Neuronal stem cell (in vitro differentiated cells): Measurements from ENCODE around the gene CA5B. TPM values are rescaled to one million over a fixed set of nuclear protein-coding genes. Genes with fewer than 3 reads are reported as not detected.

ENCODE experiments used
- DNase-seq: peaks from one replicate; pipeline ENCODE4 v3.0.0-alpha.2; 2013; ENCODE audit warnings: low spot score
- H2AFZ ChIP-seq: one replicate; pipeline ENCODE4 v1.6.1; 2013; ENCODE audit warnings: mild to moderate bottlenecking, low read length, inconsistent platforms
- H2AK5ac ChIP-seq: 2 replicates; pipeline ENCODE4 v1.6.1; 2013; ENCODE audit warnings: low read depth, mild to moderate bottlenecking, inconsistent platforms, low read length, moderate library complexity, mixed read lengths
- H2BK120ac ChIP-seq: 2 replicates; pipeline ENCODE4 v1.6.1; 2013; ENCODE audit warnings: low read depth, mild to moderate bottlenecking, inconsistent platforms, low read length, moderate library complexity, mixed read lengths
- H2BK12ac ChIP-seq: one replicate; pipeline ENCODE4 v1.6.1; 2013; ENCODE audit warnings: low read length, inconsistent platforms
- H2BK15ac ChIP-seq: 2 replicates; pipeline ENCODE4 v1.6.1; 2013; ENCODE audit warnings: mild to moderate bottlenecking, low read length, inconsistent platforms, mixed read lengths
- H2BK5ac ChIP-seq: one replicate; pipeline ENCODE4 v1.6.1; 2013; ENCODE audit warnings: inconsistent platforms, mild to moderate bottlenecking, low read length, moderate library complexity
- H3K14ac ChIP-seq: one replicate; pipeline ENCODE4 v1.6.1; 2013; ENCODE audit warnings: low read length, inconsistent platforms
- H3K18ac ChIP-seq: 2 replicates; pipeline ENCODE4 v1.6.1; 2013; ENCODE audit warnings: low read length, inconsistent platforms
- H3K23ac ChIP-seq: 2 replicates; pipeline ENCODE4 v1.6.1; 2013; ENCODE audit warnings: low read depth, mild to moderate bottlenecking, mixed read lengths, low read length, inconsistent platforms; ENCODE audit not compliant: poor library complexity
- H3K27ac ChIP-seq: replicated peaks from 3 replicates; pipeline ENCODE4 v1.5.1; 2013; ENCODE audit warnings: low read length, inconsistent platforms
- H3K27me3 ChIP-seq, 3 experiments: 2 replicates each; pipeline ENCODE4 v1.6.1; 2013; ENCODE audit warnings: low read length in 3 of 3, mild to moderate bottlenecking in 2 of 3, inconsistent platforms in 1 of 3, low read depth in 1 of 3, mixed read lengths in 1 of 3, moderate library complexity in 1 of 3; ENCODE audit not compliant: control insufficient read depth in 3 of 3, insufficient read depth in 3 of 3
- H3K36me3 ChIP-seq, 2 donors: replicated peaks in 1 of 2; 2 replicates each; pipeline ENCODE4 v1.6.1; 2013; ENCODE audit warnings: low read length in 2 of 2; ENCODE audit not compliant: control insufficient read depth in 2 of 2, insufficient read depth in 2 of 2
- H3K4ac ChIP-seq: 2 replicates; pipeline ENCODE4 v1.6.1; 2013; ENCODE audit warnings: inconsistent platforms, mild to moderate bottlenecking, low read length, moderate library complexity
- H3K4me1 ChIP-seq, 2 donors: 1 replicate in 1 of 2; 2 replicates in 1 of 2; pipeline ENCODE4 v1.6.1; 2013; ENCODE audit warnings: low read length in 2 of 2, low read depth in 1 of 2; ENCODE audit not compliant: control insufficient read depth in 2 of 2, insufficient read depth in 1 of 2
- H3K4me2 ChIP-seq: one replicate; pipeline ENCODE4 v1.6.1; 2013; ENCODE audit warnings: mild to moderate bottlenecking, low read length, inconsistent platforms; ENCODE audit not compliant: insufficient read depth, poor library complexity, severe bottlenecking
- H3K4me3 ChIP-seq, 2 donors: 2 replicates each; pipeline ENCODE4 v1.5.1; 2013; ENCODE audit warnings: low read length in 2 of 2, mild to moderate bottlenecking in 2 of 2, inconsistent platforms in 1 of 2, moderate library complexity in 1 of 2
- H3K79me1 ChIP-seq: one replicate; pipeline ENCODE4 v1.6.1; 2013; ENCODE audit warnings: low read depth, mild to moderate bottlenecking, inconsistent platforms, low read length, moderate library complexity
- H3K9ac ChIP-seq: one replicate; pipeline ENCODE4 v1.6.1; 2013; ENCODE audit warnings: mild to moderate bottlenecking, low read depth, low read length, inconsistent platforms; ENCODE audit not compliant: poor library complexity
- H3K9me3 ChIP-seq, 2 donors: replicated peaks in 1 of 2; 2 replicates each; pipeline versions ENCODE3 to v1.6.1; 2013; ENCODE audit warnings: low read length in 2 of 2, mild to moderate bottlenecking in 2 of 2, inconsistent platforms in 1 of 2, low read depth in 1 of 2, mixed read lengths in 1 of 2, moderate library complexity in 1 of 2; ENCODE audit not compliant: control insufficient read depth in 2 of 2, insufficient read depth in 1 of 2
- H4K8ac ChIP-seq: one replicate; pipeline ENCODE4 v1.6.1; 2013; ENCODE audit warnings: low read depth, mild to moderate bottlenecking, inconsistent platforms, low read length, moderate library complexity
- H4K91ac ChIP-seq: one replicate; pipeline ENCODE4 v1.6.1; 2013; ENCODE audit warnings: low read length, low read depth, mild to moderate bottlenecking, inconsistent platforms; ENCODE audit not compliant: poor library complexity
- WGBS, 2 donors: extraction: QIAGEN DNeasy Blood & Tissue Kit; methylation state at CpG; one replicate each; pipeline ENCODE4 v1.1.7; 2013; ENCODE audit warnings: missing lambda C conversion rate in 2 of 2, mixed read lengths in 1 of 2; ENCODE audit not compliant: insufficient read length in 2 of 2, insufficient replicate concordance in 1 of 2; ENCODE audit errors: extremely low coverage in 2 of 2; 5-methylcytosine and 5-hydroxymethylcytosine counted together
- polyA plus RNA-seq, 2 experiments: library from polyadenylated mRNA; stranded (reverse); fragments of 200-250 nt; gene quantifications; one replicate each; pipeline ENCODE4 v1.2.3, GENCODE V29; 2013

Gene CA5B
- 3.3 TPM for polyA plus RNA-seq (2013, experiment 1 of 2)
- polyA plus RNA-seq (2013, experiment 2 of 2): 3.4 TPM

- no CpG with 5 or more reads among the region's 55 CpGs for WGBS, 2 donors
- DNase-seq: peak; percentile 86
- H4K91ac ChIP-seq: no peak within 1 kb of the TSS
- no peak within 1 kb of the TSS for H2BK5ac ChIP-seq
- no peak within 1 kb of the TSS for H4K8ac ChIP-seq
- peaks cover 0 to 27% (median 2%) of the 10 kb centered on the region in 3 experiments for H3K27me3 ChIP-seq
- no peaks in the 10 kb centered on the region for H3K9me3 ChIP-seq
- H3K4me3 ChIP-seq: peak within 1 kb of the TSS in 1 of 2 donors; percentile 78
- H2AK5ac ChIP-seq: no peak within 1 kb of the TSS
- H2BK120ac ChIP-seq: no peak within 1 kb of the TSS
- peak within 1 kb of the TSS; percentile 70 for H3K9ac ChIP-seq
- no peak within 1 kb of the TSS for H2BK12ac ChIP-seq
- no peaks in the 10 kb centered on the region for H3K79me1 ChIP-seq
- H3K23ac ChIP-seq: no peak within 1 kb of the TSS
- no peak within 1 kb of the TSS for H3K14ac ChIP-seq
- peak within 1 kb of the TSS; percentile 38 for H2AFZ ChIP-seq
- H3K4me1 ChIP-seq: peaks cover 0 to 4% of the 10 kb centered on the region in 2 donors
- no peak within 1 kb of the TSS for H3K27ac ChIP-seq
- peak within 1 kb of the TSS; percentile 67 for H3K4me2 ChIP-seq
- H2BK15ac ChIP-seq: no peak within 1 kb of the TSS
- H3K36me3 ChIP-seq: no peaks in the 10 kb centered on the region
- no peak within 1 kb of the TSS for H3K18ac ChIP-seq
- no peak within 1 kb of the TSS for H3K4ac ChIP-seq
These were observed at the start of gene CA5B for GRCh38 chrX:15737959-15738902. CA5B (plus strand) TSS chrX:15738270; CDS start chrX:15750024, 11,754 bp downstream.

DNA sequence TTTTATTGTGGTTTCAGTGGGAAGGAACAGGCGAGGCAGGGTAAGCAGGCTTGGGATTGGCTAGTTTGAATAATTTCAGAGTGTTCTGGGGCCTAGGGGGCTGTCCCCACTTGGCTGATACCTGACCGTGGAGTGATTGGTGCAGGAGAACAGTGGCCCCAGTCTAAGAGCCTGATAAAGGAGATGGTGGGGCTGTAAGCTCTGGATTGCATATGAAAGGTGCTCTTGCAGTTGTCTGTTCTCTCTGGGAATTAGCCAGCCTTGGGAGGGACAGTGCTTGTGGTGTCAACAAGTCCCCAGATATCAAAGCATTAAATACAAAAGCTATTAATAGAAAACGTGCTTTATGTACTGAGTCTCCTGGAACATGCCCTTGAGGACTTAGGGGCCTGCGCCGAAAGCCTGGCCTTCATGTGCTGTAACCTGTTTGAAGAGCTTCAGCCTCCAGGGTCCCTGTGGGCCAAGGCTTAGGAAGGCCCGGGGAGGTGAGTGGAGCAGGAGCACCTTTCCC, 43.1 kb upstream of the CA5B start:
- Histone ChIP-seq H2BK5ac (no peak overlapping the region), H3K14ac (no peak overlapping the region), H3K27ac (no peak overlapping the region), H3K4ac (no peak overlapping the region), H3K36me3 (peaks cover 2 to 42% of the 10 kb centered on the region in 2 donors), H4K91ac (no peak overlapping the region), H2AK5ac (no peak overlapping the region), H4K8ac (no peak overlapping the region), H3K9me3 (no peaks in the 10 kb centered on the region), H3K27me3 (no peaks in the 10 kb centered on the region), H2BK12ac (no peak overlapping the region), H3K18ac (no peak overlapping the region), H3K4me1 (no peaks in the 10 kb centered on the region), H3K4me2 (no peak overlapping the region), H3K79me1 (no peaks in the 10 kb centered on the region), H3K4me3 (no peak overlapping the region), H2BK120ac (no peak overlapping the region), H3K9ac (no peak overlapping the region), H3K23ac (no peak overlapping the region), H2BK15ac (no peak overlapping the region), H2AFZ (no peak overlapping the region)
- DNase-seq: no peak
- no CpG with 5 or more reads among the region's 6 CpGs for WGBS, 2 donors

- H3K9ac ChIP-seq: no peak overlapping the region
- H3K4me3 ChIP-seq: no peak overlapping the region
- H2AFZ ChIP-seq: no peak overlapping the region
- no peak overlapping the region for H2BK120ac ChIP-seq
- no peak overlapping the region for H3K27ac ChIP-seq
- no peak overlapping the region for H2BK15ac ChIP-seq
- no peak overlapping the region for H4K91ac ChIP-seq
- no peak overlapping the region for H3K4me2 ChIP-seq
- no peaks in the 10 kb centered on the region for H3K27me3 ChIP-seq
- no peaks in the 10 kb centered on the region for H3K4me1 ChIP-seq
- no peak overlapping the region for H2AK5ac ChIP-seq
- no peaks in the 10 kb centered on the region for H3K9me3 ChIP-seq
- WGBS, 2 donors: no CpG with 5 or more reads among the region's 3 CpGs
- H3K14ac ChIP-seq: no peak overlapping the region
- peaks cover 2 to 36% of the 10 kb centered on the region in 2 donors for H3K36me3 ChIP-seq
- H3K23ac ChIP-seq: no peak overlapping the region
- no peak overlapping the region for H2BK12ac ChIP-seq
- H3K18ac ChIP-seq: no peak overlapping the region
- no peaks in the 10 kb centered on the region for H3K79me1 ChIP-seq
- H4K8ac ChIP-seq: no peak overlapping the region
- no peak overlapping the region for H3K4ac ChIP-seq
- H2BK5ac ChIP-seq: no peak overlapping the region
- no peak for DNase-seq
These were observed 41.6 kb upstream of the CA5B start for GRCh38 chrX:15696516-15696915.
